Right cardiac atrium (tissue), 5 donors: ENCODE data around the gene GTSE1. TPM values are rescaled to one million over a fixed set of nuclear protein-coding genes. Genes with fewer than 3 reads are reported as not detected.

Experiments used
- ATAC-seq, 2 donors: fragments of 200-7000 bp; cut with Tn5 transposase; one replicate each; pipeline versions ENCODE4 v1.8.0 to v1.9.1; 2020; ENCODE audit warnings: moderate library complexity in 2 of 2, mild to moderate bottlenecking in 1 of 2
- DNase-seq, 3 donors: peaks; one replicate each; pipeline ENCODE4 v3.0.0-alpha.2; 2020
- H3K27ac ChIP-seq: one replicate; pipeline ENCODE4 v1.5.1; 2013; ENCODE audit warnings: mild to moderate bottlenecking, low read length, control low read depth, moderate library complexity
- H3K27me3 ChIP-seq: one replicate; pipeline ENCODE4 v1.6.1; 2013; ENCODE audit not compliant: control insufficient read depth, insufficient read depth
- H3K4me1 ChIP-seq: one replicate; pipeline ENCODE4 v1.6.1; 2013; ENCODE audit warnings: low read length; ENCODE audit not compliant: control insufficient read depth, insufficient read depth
- H3K4me3 ChIP-seq: one replicate; pipeline ENCODE4 v1.5.1; 2013; ENCODE audit warnings: low read length, control low read depth
- H3K9me3 ChIP-seq: one replicate; pipeline ENCODE4 v1.6.1; 2013; ENCODE audit warnings: low read length; ENCODE audit not compliant: control insufficient read depth
- WGBS: extraction: QIAGEN DNeasy Blood & Tissue Kit; methylation state at CpG from one replicate; pipeline ENCODE4 v1.1.7; 2013; 5-methylcytosine and 5-hydroxymethylcytosine counted together
- intact Hi-C, 4 donors: fragments of 100-400 bp; cut with DNase I; formaldehyde crosslinking; loops; one replicate each; pipeline versions ENCODE4 v1.11.0 to v1.14.0; 2022 to 2023
- polyA plus RNA-seq: library from polyadenylated mRNA; stranded (reverse); fragments of 200-250 nt; gene quantifications from one replicate; pipeline ENCODE4 v1.2.3, GENCODE V29; 2013
- total RNA-seq, 4 donors: library from RNA; stranded (reverse); fragmentation: NEBNext Ultra II Directional; extraction: Animal tissue kit (Norgen Biotek cat#: 25700); gene quantifications; one replicate each; pipeline ENCODE4 v1.2.1, GENCODE V29; 2021
- donor health status: healthy with polysubstance abuse.
- donor health status: DM: no; HTN: yes; CAD: no.
- donor health status: DM: no; HTN: no; CAD: no.
- donor health status: DM: no; HTN: yes; CAD: no; lungs with severe emphysema.
- donor health status: DM: yes; HTN: yes; CAD: no.

GTSE1 gene
- total and polyA plus RNA-seq, 5 donors: 0.42 to 1.8 (median 1.2) TPM

GRCh38 chr22:46368422-46368821, 71.8 kb downstream of the GTSE1 start:
- H3K4me1 ChIP-seq: no peaks in the 10 kb centered on the region
- H3K27ac ChIP-seq: no peak overlapping the region
- ATAC-seq: no peak
- DNase-seq: peak in 2 of 3 donors; percentile 3 to 35
- H3K9me3 ChIP-seq: no peaks in the 10 kb centered on the region
- no peak overlapping the region for H3K4me3 ChIP-seq
- H3K27me3 ChIP-seq: no peaks in the 10 kb centered on the region
- intact Hi-C loops: loop anchor here in 3 of 4 donors (5.0 kb wide), 1 partner anchor 174 kb away; no protein-coding TSS in a partner anchor
- WGBS: 73% methylated on average over 12 of the region's 12 CpGs

GRCh38 chr22:46368871-46369715, 72.4 kb downstream of the GTSE1 start:
- 81% methylated on average over 31 of the region's 31 CpGs for WGBS
- Histone ChIP-seq H3K27ac (no peak overlapping the region), H3K27me3 (no peaks in the 10 kb centered on the region), H3K9me3 (no peaks in the 10 kb centered on the region), H3K4me1 (no peaks in the 10 kb centered on the region), H3K4me3 (no peak overlapping the region)
- intact Hi-C loops: loop anchor here in 3 of 4 donors (5.0 kb wide), 1 partner anchor 173 kb away; no protein-coding TSS in a partner anchor
- DNase-seq (peak in 2 of 3 donors; percentile 40 to 44), ATAC-seq (no peak)

- Histone ChIP-seq H3K4me1 (no peaks in the 10 kb centered on the region), H3K27ac (no peak overlapping the region), H3K4me3 (no peak overlapping the region), H3K27me3 (no peaks in the 10 kb centered on the region), H3K9me3 (no peaks in the 10 kb centered on the region)
- ATAC-seq (no peak), DNase-seq (peak in 2 of 3 donors; percentile 51 to 55)
- intact Hi-C loops: loop anchor here in 3 of 4 donors (5.0 kb wide), 1 partner anchor 172 kb away; no protein-coding TSS in a partner anchor
- 79% methylated on average over 25 of the region's 25 CpGs for WGBS
Measured at GRCh38 chr22:46369716-46370583, 73.3 kb downstream of the GTSE1 start.

GRCh38 chr22:46370584-46371291, 74.1 kb downstream of the GTSE1 start:
- Histone ChIP-seq H3K27ac (no peak overlapping the region), H3K4me3 (no peak overlapping the region), H3K4me1 (no peaks in the 10 kb centered on the region), H3K27me3 (no peaks in the 10 kb centered on the region), H3K9me3 (no peaks in the 10 kb centered on the region)
- 77% methylated on average over 15 of the region's 15 CpGs for WGBS
- DNase-seq (peak in 1 of 3 donors; percentile 50), ATAC-seq (no peak)
- intact Hi-C loops: no loop called here

- 90% methylated on average over 2 of the region's 2 CpGs for WGBS
- DNase-seq (no peak), ATAC-seq (no peak)
- Histone ChIP-seq H3K9me3 (no peaks in the 10 kb centered on the region), H3K4me3 (no peak overlapping the region), H3K27ac (no peak overlapping the region), H3K27me3 (no peaks in the 10 kb centered on the region), H3K4me1 (no peaks in the 10 kb centered on the region)
- intact Hi-C loops: no loop called here
Measured at GRCh38 chr22:46371623-46372226, 75.1 kb downstream of the GTSE1 start.

GRCh38 chr22:46372686-46373085, 76.0 kb downstream of the GTSE1 start:
- Histone ChIP-seq H3K27me3 (no peaks in the 10 kb centered on the region), H3K4me3 (no peak overlapping the region), H3K9me3 (no peaks in the 10 kb centered on the region), H3K4me1 (no peaks in the 10 kb centered on the region), H3K27ac (no peak overlapping the region)
- ATAC-seq (no peak), DNase-seq (peak in 1 of 3 donors; percentile 33)
- intact Hi-C loops: no loop called here
- 91% methylated on average over 18 of the region's 18 CpGs for WGBS

GRCh38 chr22:46373159-46373558, 76.5 kb downstream of the GTSE1 start:
- H3K9me3 ChIP-seq: no peaks in the 10 kb centered on the region
- DNase-seq: peak in 2 of 3 donors; percentile 45 to 56
- no peak overlapping the region for H3K27ac ChIP-seq
- no peaks in the 10 kb centered on the region for H3K27me3 ChIP-seq
- no peak for ATAC-seq
- intact Hi-C loops: no loop called here
- H3K4me3 ChIP-seq: no peak overlapping the region
- 67% methylated on average over 8 of the region's 8 CpGs for WGBS
- H3K4me1 ChIP-seq: no peaks in the 10 kb centered on the region

- WGBS: 57% methylated on average over 31 of the region's 31 CpGs
- intact Hi-C loops: no loop called here
- H3K9me3 ChIP-seq: no peaks in the 10 kb centered on the region
- peak in 1 of 3 donors; percentile 44 for DNase-seq
- no peak overlapping the region for H3K4me3 ChIP-seq
- no peak overlapping the region for H3K27ac ChIP-seq
- H3K27me3 ChIP-seq: no peaks in the 10 kb centered on the region
- H3K4me1 ChIP-seq: no peaks in the 10 kb centered on the region
- ATAC-seq: no peak
Measured at GRCh38 chr22:46373921-46374662, 77.4 kb downstream of the GTSE1 start.

- H3K4me1 ChIP-seq: no peaks in the 10 kb centered on the region
- no peak overlapping the region for H3K27ac ChIP-seq
- DNase-seq (peak in 1 of 3 donors; percentile 50), ATAC-seq (no peak)
- H3K4me3 ChIP-seq: no peak overlapping the region
- intact Hi-C loops: no loop called here
- H3K9me3 ChIP-seq: no peaks in the 10 kb centered on the region
- 92% methylated on average over 38 of the region's 38 CpGs for WGBS
- H3K27me3 ChIP-seq: no peaks in the 10 kb centered on the region
Measured at GRCh38 chr22:46374663-46375474, 78.2 kb downstream of the GTSE1 start.
